HCT116 (cell line): ENCODE measurements around the gene ITGB6. TPM values are rescaled to one million over a fixed set of nuclear protein-coding genes. Genes with fewer than 3 reads are reported as not detected.

Source experiments
- ATAC-seq: fragments of 200-7000 bp; cut with Tn5 transposase; 2 replicates; pipeline ENCODE4 v1.9.1; 2020; ENCODE audit warnings: mild to moderate bottlenecking, moderate library complexity
- BruUV-seq: library from RNA; stranded (reverse); fragments of 400-500 nt; replicated peaks from 2 replicates; lab custom pipeline; 2021; lab: Mats Ljungman, UMichigan
- CTCF ChIA-PET: fragments of 300-600 bp; sonication (Branson Sonifier 250); formaldehyde crosslinking; loops from one replicate; lab custom pipeline; 2021; ENCODE audit warnings: antibody characterized with exemption; lab: Charles Lee
- POLR2A ChIA-PET: fragments of 300-600, 350-600 bp; sonication (Branson Sonifier 250); formaldehyde crosslinking; loops from one replicate; lab custom pipeline; 2021; ENCODE audit warnings: antibody characterized with exemption; lab: Charles Lee
- RAD21 ChIA-PET, 2 experiments: fragments of 300-600 bp; sonication (Branson Sonifier 250); formaldehyde crosslinking; loops; one replicate each; lab custom pipeline; 2023; ENCODE audit warnings: low total read pairs in 2 of 2; ENCODE audit not compliant: uncharacterized antibody in 2 of 2, unreplicated experiment in 2 of 2, low non-redundant PET in 1 of 2; lab: Charles Lee
- DNase-seq: peaks from one replicate; pipeline ENCODE4 v3.0.0-alpha.2; 2010; ENCODE audit warnings: low read depth, low spot score
- H2AFZ ChIP-seq: fragments of 200-600 bp; shearing (Covaris generic), sonication (generic); 2 replicates; pipeline ENCODE4 v1.6.1; 2017; ENCODE audit warnings: low read depth, mixed run types, mixed read lengths, antibody characterized with exemption, low read length; ENCODE audit not compliant: poor library complexity, severe bottlenecking
- H3K27ac ChIP-seq: 2 replicates; pipeline ENCODE4 v1.5.1; 2012; ENCODE audit warnings: low read depth, low read length
- H3K27me3 ChIP-seq: fragments of 200-600 bp; sonication (generic); 2 replicates; pipeline ENCODE4 v1.6.1; 2016; ENCODE audit warnings: mixed run types, low read length, mixed read lengths; ENCODE audit not compliant: insufficient read depth
- H3K36me3 ChIP-seq, 2 experiments: fragments of 200-500 bp in 1 of 2; fragments of 200-600 bp in 1 of 2; sonication (Bioruptor generic) in 1 of 2; sonication (generic) in 1 of 2; 2 replicates each; pipeline versions ENCODE4 v1.5.1 to v1.6.1; 2014 to 2016; ENCODE audit warnings: low read length in 2 of 2, inconsistent platforms in 1 of 2, mixed read lengths in 1 of 2, mixed run types in 1 of 2; ENCODE audit not compliant: insufficient read depth in 2 of 2, control insufficient read depth in 1 of 2
- H3K4me1 ChIP-seq, 2 experiments: fragments of 200-600 bp in 1 of 2; sonication (generic) in 1 of 2; 2 replicates each; pipeline versions ENCODE4 v1.5.1 to v1.6.1; 2012 to 2017; ENCODE audit warnings: low read length in 2 of 2, inconsistent platforms in 1 of 2, mild to moderate bottlenecking in 1 of 2, mixed read lengths in 1 of 2, mixed run types in 1 of 2, moderate library complexity in 1 of 2; ENCODE audit not compliant: insufficient read depth in 2 of 2, control insufficient read depth in 1 of 2
- H3K4me2 ChIP-seq: fragments of 200-600 bp; sonication (generic); 2 replicates; pipeline ENCODE4 v1.6.1; 2017; ENCODE audit warnings: mixed run types, low read length, mixed read lengths
- H3K4me3 ChIP-seq, 2 experiments: fragments of 200-600 bp in 1 of 2; sonication (generic) in 1 of 2; replicated peaks in 1 of 2; 2 replicates each; pipeline ENCODE4 v1.5.1; 2011 to 2016; ENCODE audit warnings: low read length in 2 of 2, control low read depth in 1 of 2, low read depth in 1 of 2, mild to moderate bottlenecking in 1 of 2, mixed read lengths in 1 of 2, mixed run types in 1 of 2
- H3K79me2 ChIP-seq: fragments of 200-600 bp; sonication (generic); 2 replicates; pipeline ENCODE4 v1.6.1; 2017; ENCODE audit warnings: mild to moderate bottlenecking, mixed run types, low read length, moderate library complexity, mixed read lengths; ENCODE audit not compliant: insufficient read depth
- H3K9ac ChIP-seq: fragments of 200-600 bp; sonication (generic); 2 replicates; pipeline ENCODE4 v1.6.1; 2016; ENCODE audit warnings: low read length, mixed read lengths
- H3K9me2 ChIP-seq: fragments of 200-600 bp; sonication (generic), shearing (Covaris generic); 2 replicates; pipeline ENCODE4 v1.6.1; 2017; ENCODE audit warnings: mixed run types, mild to moderate bottlenecking, moderate library complexity; ENCODE audit not compliant: insufficient read depth
- H3K9me3 ChIP-seq, 2 experiments: fragments of 200-500 bp in 1 of 2; fragments of 200-600 bp in 1 of 2; sonication (Bioruptor generic) in 1 of 2; sonication (generic) in 1 of 2; 2 replicates each; pipeline ENCODE4 v1.6.1; 2014 to 2017; ENCODE audit warnings: low read length in 2 of 2, mixed read lengths in 2 of 2, inconsistent platforms in 1 of 2, low read depth in 1 of 2, mild to moderate bottlenecking in 1 of 2, mixed run types in 1 of 2, moderate library complexity in 1 of 2; ENCODE audit not compliant: control insufficient read depth in 1 of 2, insufficient read depth in 1 of 2
- H4K20me1 ChIP-seq: fragments of 200-600 bp; sonication (generic), shearing (Covaris generic); 2 replicates; pipeline ENCODE4 v1.6.1; 2017; ENCODE audit warnings: mixed run types, mild to moderate bottlenecking, moderate library complexity; ENCODE audit not compliant: insufficient read depth
- ATF3 ChIP-seq: IDR thresholded peaks from 2 replicates; pipeline ENCODE4 v1.6.1; 2012
- CBX3 ChIP-seq: IDR thresholded peaks from 2 replicates; pipeline ENCODE4 v1.6.1; 2012; ENCODE audit warnings: low read depth
- CTCF ChIP-seq, 3 experiments: fragments of 200-600 bp in 1 of 3; sonication (generic) in 1 of 3; IDR thresholded peaks in 2 of 3; conservative IDR thresholded peaks in 1 of 3; 2 replicates each; pipeline ENCODE4 v1.5.1; 2012 to 2017; ENCODE audit warnings: low read depth in 2 of 3, low read length in 2 of 3, antibody characterized with exemption in 1 of 3, borderline replicate concordance in 1 of 3, control low read depth in 1 of 3, mild to moderate bottlenecking in 1 of 3, mixed read lengths in 1 of 3, mixed run types in 1 of 3, moderate library complexity in 1 of 3; ENCODE audit not compliant: insufficient read depth in 1 of 3
- ELF1 ChIP-seq: IDR thresholded peaks from 2 replicates; pipeline ENCODE4 v1.6.1; 2012; ENCODE audit warnings: low read depth, borderline replicate concordance
- EZH2 ChIP-seq: fragments of 200-600 bp; sonication (generic); IDR thresholded peaks from 2 replicates; pipeline ENCODE4 v1.6.1; 2017; ENCODE audit warnings: antibody characterized with exemption, mixed run types
- EZH2phosphoT487 ChIP-seq: fragments of 200-600 bp; IDR thresholded peaks from 2 replicates; pipeline ENCODE4 v1.6.1; 2018; ENCODE audit warnings: antibody characterized with exemption, borderline replicate concordance
- FOSL1 ChIP-seq: IDR thresholded peaks from 2 replicates; pipeline ENCODE4 v1.6.1; 2012; ENCODE audit warnings: low read depth
- JUND ChIP-seq: IDR thresholded peaks from 2 replicates; pipeline ENCODE4 v1.6.1; 2012
- POLR2AphosphoS5 ChIP-seq: IDR thresholded peaks from 2 replicates; pipeline ENCODE4 v1.6.1; 2011; ENCODE audit warnings: mild to moderate bottlenecking, low read depth, low read length, moderate library complexity
- RAD21 ChIP-seq: IDR thresholded peaks from 2 replicates; pipeline ENCODE4 v1.6.1; 2012; ENCODE audit warnings: low read depth, mild to moderate bottlenecking
- REST ChIP-seq: IDR thresholded peaks from 2 replicates; pipeline ENCODE4 v1.6.1; 2012; ENCODE audit warnings: low read depth
- SIN3A ChIP-seq: IDR thresholded peaks from 2 replicates; pipeline ENCODE4 v1.6.1; 2012; ENCODE audit warnings: low read depth
- SP1 ChIP-seq: IDR thresholded peaks from 2 replicates; pipeline ENCODE4 v1.6.1; 2012; ENCODE audit warnings: low read depth
- SRF ChIP-seq: IDR thresholded peaks from 2 replicates; pipeline ENCODE4 v1.6.1; 2012; ENCODE audit warnings: low read depth
- TCF7L2 ChIP-seq: IDR thresholded peaks from 2 replicates; pipeline ENCODE4 v1.7.0; 2011; ENCODE audit warnings: borderline replicate concordance, inconsistent platforms; ENCODE audit not compliant: insufficient read depth, insufficient read length; ENCODE audit errors: extremely low read depth
- YY1 ChIP-seq: IDR thresholded peaks from 2 replicates; pipeline ENCODE4 v1.6.1; 2011; ENCODE audit warnings: low read length, low read depth, moderate library complexity, mild to moderate bottlenecking; ENCODE audit not compliant: insufficient replicate concordance; ENCODE audit errors: extremely low read depth
- ZFX ChIP-seq: fragments of 450-650 bp; IDR thresholded peaks from 2 replicates; pipeline ENCODE4 v1.6.1; 2017
- ZNF274 ChIP-seq: fragments of 200-500 bp; sonication (Bioruptor generic); IDR thresholded peaks from 2 replicates; pipeline ENCODE4 v1.6.1; 2014; ENCODE audit warnings: mild to moderate bottlenecking, low read depth, low read length, inconsistent platforms
- intact Hi-C: fragments of 100-400 bp; cut with micrococcal nuclease; formaldehyde crosslinking; loops from 2 replicates; pipeline ENCODE4 v1.10.0; 2022
- total RNA-seq: library from RNA; stranded (reverse); gene quantifications from one replicate; pipeline ENCODE4 v1.2.1, GENCODE V29; 2021; ENCODE audit not compliant: unreplicated experiment

ITGB6 gene
- total RNA-seq, 1 experiment from 2014 or later: 0.12 TPM

GRCh38 chr2:160246356-160246755 is 46.3 kb upstream of the ITGB6 start:
- no peak overlapping the region for H3K4me2 ChIP-seq
- no peak overlapping the region for H3K9ac ChIP-seq
- TF ChIP-seq YY1 (no peak), EZH2 (no peak), TCF7L2 (no peak), ATF3 (no peak), CBX3 (no peak), REST (no peak), JUND (no peak), POLR2AphosphoS5 (no peak), SIN3A (no peak), FOSL1 (no peak), SRF (no peak), EZH2phosphoT487 (no peak), RAD21 (no peak), ELF1 (no peak), ZFX (no peak), ZNF274 (no peak), SP1 (no peak), CTCF (IDR thresholded peaks at IDR 0.05 in 2 of 3, conservative IDR thresholded peaks at IDR 0.05 in 1 of 3; ENCODE audit: borderline replicate concordance in 1 of 3, insufficient read depth in 1 of 3, low read depth in 2 of 3, low read length in 2 of 3) (no peak)
- ChIA-PET POLR2A (no interaction called here), CTCF (no interaction called here), RAD21 (no interaction called here)
- no peak overlapping the region for H2AFZ ChIP-seq
- no peaks in the 10 kb centered on the region for H3K36me3 ChIP-seq
- intact Hi-C loops: no loop called here
- ATAC-seq: no peak
- no peaks in the 10 kb centered on the region for H3K9me2 ChIP-seq
- DNase-seq: no peak
- H3K79me2 ChIP-seq: no peaks in the 10 kb centered on the region
- H3K4me3 ChIP-seq: no peak overlapping the region
- no peaks in the 10 kb centered on the region for H4K20me1 ChIP-seq
- H3K9me3 ChIP-seq: no peaks in the 10 kb centered on the region
- H3K4me1 ChIP-seq: peaks cover 13% of the 10 kb centered on the region in 2 experiments
- no peak overlapping the region for H3K27ac ChIP-seq
- no peaks in the 10 kb centered on the region for H3K27me3 ChIP-seq
- no TSS peak for BruUV-seq
